ENCODE data around the gene MATN3. TPM values are rescaled to one million over a fixed set of nuclear protein-coding genes. Genes with fewer than 3 reads are reported as not detected.

Gene MATN3
- total RNA-seq, 1 experiment from 2014 or later, result 13.5 TPM

DNA sequence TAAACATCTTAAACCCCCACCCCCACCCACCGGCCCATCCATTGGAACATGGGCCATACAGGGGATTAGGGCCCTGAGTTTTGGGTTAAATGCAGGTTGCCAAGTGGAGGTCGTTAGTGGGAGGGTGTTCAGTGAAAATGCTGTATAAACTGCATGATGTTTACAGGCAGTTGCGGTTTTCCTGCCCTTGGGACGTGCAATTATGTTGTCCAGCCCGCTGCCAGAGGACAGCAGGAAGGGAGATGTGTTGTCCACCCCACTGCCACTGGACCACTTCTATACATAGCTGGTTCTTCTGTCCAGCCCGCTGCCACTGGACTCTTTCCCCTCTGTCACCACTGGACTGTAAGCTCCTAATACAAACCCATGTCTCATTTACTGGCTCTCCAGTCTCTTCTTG, 41.7 kb upstream of the MATN3 start:
- Mint-ChIP-seq H3K36me3 (ENCODE audit: insufficient read depth in 1 of 3, low read depth in 3 of 3) (no peaks in the 10 kb centered on the region; a peak in 1 of 7 replicates), H3K27ac (no peak overlapping the region), H3K9me3 (no peaks in the 10 kb centered on the region), H3K4me3 (no peak overlapping the region), H3K27me3 (ENCODE audit: low read depth) (peaks cover 15% of the 10 kb centered on the region), H3K4me1 (peaks cover 12 to 14% of the 10 kb centered on the region in 2 experiments)
- no peak overlapping the region for H2AK5ac ChIP-seq (ENCODE audit: insufficient read length, low read length)
- H3K4me2 ChIP-seq (ENCODE audit: insufficient read depth, insufficient read length, low read length), result no peak overlapping the region
- no CpG with 5 or more reads among the region's 6 CpGs for WGBS (ENCODE audit: extremely low coverage, insufficient read length, low lambda C conversion rate)
- H3K27ac ChIP-seq (ENCODE audit: insufficient read length, low read depth, low read length), result no peak overlapping the region
- no peaks in the 10 kb centered on the region for H3K79me1 ChIP-seq (ENCODE audit: insufficient read depth, low read depth, low read length, poor library complexity, severe bottlenecking)
- no peak overlapping the region for H3K18ac ChIP-seq (ENCODE audit: insufficient read length, low read depth, low read length)
- H3K23me2 ChIP-seq (ENCODE audit: insufficient read length, low read depth, low read length, poor library complexity, severe bottlenecking), result peaks cover 8% of the 10 kb centered on the region
- no peak overlapping the region for H2AFZ ChIP-seq (ENCODE audit: low read length)
- H2BK5ac ChIP-seq (ENCODE audit: insufficient read length, low read length), result no peak overlapping the region
- H4K8ac ChIP-seq (replicated peaks; ENCODE audit: insufficient read length, low read depth, low read length), result no peak overlapping the region
- H3K9me3 ChIP-seq (ENCODE audit: control insufficient read depth, low read depth, low read length), result no peaks in the 10 kb centered on the region
- no peak overlapping the region for H3K4ac ChIP-seq (ENCODE audit: low read depth, low read length)
- H4K91ac ChIP-seq (ENCODE audit: insufficient read length, low read depth, low read length), result no peak overlapping the region
- no peak overlapping the region for H3K56ac ChIP-seq (ENCODE audit: insufficient read length, low read depth, low read length)
- no peak overlapping the region for H2BK20ac ChIP-seq (ENCODE audit: low read depth, low read length, poor library complexity, severe bottlenecking)
- H3K27me3 ChIP-seq (ENCODE audit: insufficient read depth, low read length), result no peaks in the 10 kb centered on the region
- H3K23ac ChIP-seq (ENCODE audit: insufficient read length, low read depth, low read length), result no peak overlapping the region
- no peak overlapping the region for H3K9ac ChIP-seq (ENCODE audit: extremely low read depth, insufficient read length, low read length)
- H3K79me2 ChIP-seq (ENCODE audit: insufficient read depth, low read length), result peaks cover 8% of the 10 kb centered on the region; the same call in 1 of the 2 replicates
- no peak overlapping the region for H2BK12ac ChIP-seq (ENCODE audit: insufficient read length, low read depth, low read length)
- no peak overlapping the region for H2BK120ac ChIP-seq (ENCODE audit: low read depth, low read length, poor library complexity, severe bottlenecking)
- H2BK15ac ChIP-seq (ENCODE audit: low read depth, low read length), result no peak overlapping the region
- no peak overlapping the region for H4K5ac ChIP-seq (ENCODE audit: insufficient read length, low read depth, low read length)
- H4K20me1 ChIP-seq (ENCODE audit: control insufficient read depth, insufficient read depth, insufficient read length), result no peaks in the 10 kb centered on the region
- H3T11ph ChIP-seq (ENCODE audit: low read length), result no peak overlapping the region
- DNase-seq, result no peak
- H3K4me1 ChIP-seq (ENCODE audit: insufficient read depth, low read length), result no peaks in the 10 kb centered on the region; the same call in 1 of the 2 replicates
- H3K14ac ChIP-seq (ENCODE audit: insufficient read depth, low read length), result no peak overlapping the region
- TF ChIP-seq, protein P1, sequence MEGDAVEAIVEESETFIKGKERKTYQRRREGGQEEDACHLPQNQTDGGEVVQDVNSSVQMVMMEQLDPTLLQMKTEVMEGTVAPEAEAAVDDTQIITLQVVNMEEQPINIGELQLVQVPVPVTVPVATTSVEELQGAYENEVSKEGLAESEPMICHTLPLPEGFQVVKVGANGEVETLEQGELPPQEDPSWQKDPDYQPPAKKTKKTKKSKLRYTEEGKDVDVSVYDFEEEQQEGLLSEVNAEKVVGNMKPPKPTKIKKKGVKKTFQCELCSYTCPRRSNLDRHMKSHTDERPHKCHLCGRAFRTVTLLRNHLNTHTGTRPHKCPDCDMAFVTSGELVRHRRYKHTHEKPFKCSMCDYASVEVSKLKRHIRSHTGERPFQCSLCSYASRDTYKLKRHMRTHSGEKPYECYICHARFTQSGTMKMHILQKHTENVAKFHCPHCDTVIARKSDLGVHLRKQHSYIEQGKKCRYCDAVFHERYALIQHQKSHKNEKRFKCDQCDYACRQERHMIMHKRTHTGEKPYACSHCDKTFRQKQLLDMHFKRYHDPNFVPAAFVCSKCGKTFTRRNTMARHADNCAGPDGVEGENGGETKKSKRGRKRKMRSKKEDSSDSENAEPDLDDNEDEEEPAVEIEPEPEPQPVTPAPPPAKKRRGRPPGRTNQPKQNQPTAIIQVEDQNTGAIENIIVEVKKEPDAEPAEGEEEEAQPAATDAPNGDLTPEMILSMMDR (conservative IDR thresholded peaks at IDR 0.05), result no peak

Data from H9 (cell line).